Skeletal muscle satellite cell (primary cell): Measurements from ENCODE around the gene TMPRSS6.

Experiments
- H3K27me3 ChIP-seq: 2 replicates; pipeline ENCODE4 v1.7.0; 2013; ENCODE audit warnings: low read length; ENCODE audit not compliant: control insufficient read depth, insufficient read depth
- H3K36me3 ChIP-seq: 2 replicates; pipeline ENCODE4 v1.7.0; 2013; ENCODE audit warnings: mild to moderate bottlenecking, control low read depth, low read length; ENCODE audit not compliant: insufficient read depth
- H3K4me1 ChIP-seq: 2 replicates; pipeline ENCODE4 v1.7.0; 2013; ENCODE audit warnings: low read length; ENCODE audit not compliant: control insufficient read depth, insufficient read depth
- H3K4me2 ChIP-seq: 2 replicates; pipeline ENCODE4 v1.7.0; 2013; ENCODE audit warnings: mild to moderate bottlenecking, low read length
- H3K4me3 ChIP-seq: 2 replicates; pipeline ENCODE4 v1.7.0; 2013; ENCODE audit warnings: low read length
- H3K9ac ChIP-seq: 2 replicates; pipeline ENCODE4 v1.7.0; 2013; ENCODE audit warnings: mild to moderate bottlenecking, low read depth, low read length, moderate library complexity
- H3K9me3 ChIP-seq: replicated peaks from 2 replicates; pipeline ENCODE4 v1.7.0; 2013; ENCODE audit warnings: mild to moderate bottlenecking, control low read depth, low read length

The TMPRSS6 gene

GRCh38 chr22:37052386-37053309, 56.9 kb downstream of the TMPRSS6 start:
- Histone ChIP-seq H3K4me1 (peaks cover 21% of the 10 kb centered on the region), H3K9me3 (no peaks in the 10 kb centered on the region), H3K9ac (peak overlapping the region; percentile 88), H3K4me3 (peak overlapping the region; percentile 99), H3K27me3 (no peaks in the 10 kb centered on the region), H3K36me3 (peaks cover 21% of the 10 kb centered on the region), H3K4me2 (peak overlapping the region; percentile 97)

GRCh38 chr22:37051391-37052385, 57.8 kb downstream of the TMPRSS6 start, which contains the start of gene KCTD17:
Gene KCTD17 (plus strand): TSS chr22:37051742. CDS start chr22:37051761, 19 bp downstream.
- Histone ChIP-seq H3K27me3 (no peaks in the 10 kb centered on the region), H3K36me3 (peaks cover 13% of the 10 kb centered on the region), H3K9ac (peak within 1 kb of the TSS; percentile 88), H3K4me2 (peak within 1 kb of the TSS; percentile 97), H3K4me3 (peak within 1 kb of the TSS; percentile 99), H3K4me1 (peaks cover 21% of the 10 kb centered on the region), H3K9me3 (no peaks in the 10 kb centered on the region)

GRCh38 chr22:37050913-37051312, 58.6 kb downstream of the TMPRSS6 start:
- Histone ChIP-seq H3K4me1 (peaks cover 23% of the 10 kb centered on the region), H3K9me3 (no peaks in the 10 kb centered on the region), H3K4me3 (no peak overlapping the region), H3K9ac (no peak overlapping the region), H3K36me3 (peaks cover 6% of the 10 kb centered on the region), H3K4me2 (peak overlapping the region; percentile 97), H3K27me3 (no peaks in the 10 kb centered on the region)

GRCh38 chr22:37049224-37049623, 60.3 kb downstream of the TMPRSS6 start:
- Histone ChIP-seq H3K36me3 (no peaks in the 10 kb centered on the region), H3K4me2 (no peak overlapping the region), H3K9ac (no peak overlapping the region), H3K9me3 (no peaks in the 10 kb centered on the region), H3K27me3 (no peaks in the 10 kb centered on the region), H3K4me1 (peaks cover 23% of the 10 kb centered on the region), H3K4me3 (no peak overlapping the region)

- Histone ChIP-seq H3K9me3 (no peaks in the 10 kb centered on the region), H3K9ac (no peak overlapping the region), H3K4me3 (no peak overlapping the region), H3K27me3 (peaks cover 8% of the 10 kb centered on the region), H3K4me1 (peaks cover 14% of the 10 kb centered on the region), H3K36me3 (no peaks in the 10 kb centered on the region), H3K4me2 (no peak overlapping the region)
Measured at GRCh38 chr22:37048133-37048532, 61.4 kb downstream of the TMPRSS6 start.

- Histone ChIP-seq H3K27me3 (peaks cover 13% of the 10 kb centered on the region), H3K4me2 (no peak overlapping the region), H3K4me3 (no peak overlapping the region), H3K9ac (no peak overlapping the region), H3K4me1 (peaks cover 3% of the 10 kb centered on the region), H3K9me3 (no peaks in the 10 kb centered on the region), H3K36me3 (no peaks in the 10 kb centered on the region)
Measured at GRCh38 chr22:37047006-37047405, 62.5 kb downstream of the TMPRSS6 start.

GRCh38 chr22:37046589-37046988, 62.9 kb downstream of the TMPRSS6 start:
- no peak overlapping the region for H3K4me2 ChIP-seq
- peaks cover 13% of the 10 kb centered on the region for H3K27me3 ChIP-seq
- no peaks in the 10 kb centered on the region for H3K36me3 ChIP-seq
- H3K9me3 ChIP-seq: no peaks in the 10 kb centered on the region
- peaks cover 3% of the 10 kb centered on the region for H3K4me1 ChIP-seq
- H3K9ac ChIP-seq: no peak overlapping the region
- H3K4me3 ChIP-seq: no peak overlapping the region

- no peak overlapping the region for H3K4me2 ChIP-seq
Measured at GRCh38 chr22:37045958-37046357, 63.6 kb downstream of the TMPRSS6 start.

GRCh38 chr22:37044634-37045625, 64.6 kb downstream of the TMPRSS6 start:
- H3K4me3 ChIP-seq: no peak overlapping the region
- no peak overlapping the region for H3K9ac ChIP-seq
- no peaks in the 10 kb centered on the region for H3K36me3 ChIP-seq
- peaks cover 5% of the 10 kb centered on the region for H3K4me1 ChIP-seq
- H3K27me3 ChIP-seq: peaks cover 13% of the 10 kb centered on the region
- H3K9me3 ChIP-seq: no peaks in the 10 kb centered on the region
- no peak overlapping the region for H3K4me2 ChIP-seq

More at GRCh38 chr22:37045958-37046357, 63.6 kb downstream of the TMPRSS6 start:
- peaks cover 13% of the 10 kb centered on the region for H3K27me3 ChIP-seq
- H3K9ac ChIP-seq: no peak overlapping the region
- H3K4me1 ChIP-seq: peaks cover 4% of the 10 kb centered on the region
- H3K4me3 ChIP-seq: no peak overlapping the region
- H3K36me3 ChIP-seq: no peaks in the 10 kb centered on the region
- H3K9me3 ChIP-seq: no peaks in the 10 kb centered on the region

GRCh38 chr22:37043828-37044538, 65.5 kb downstream of the TMPRSS6 start:
- Histone ChIP-seq H3K27me3 (peaks cover 13% of the 10 kb centered on the region), H3K36me3 (no peaks in the 10 kb centered on the region), H3K4me1 (peaks cover 5% of the 10 kb centered on the region), H3K9me3 (no peaks in the 10 kb centered on the region), H3K4me2 (no peak overlapping the region), H3K9ac (no peak overlapping the region), H3K4me3 (no peak overlapping the region)
